Skin epidermis (tissue), 12 donors: ENCODE measurements around the gene PTPRT.
A peak's percentile ranks its signal among the peaks of the same experiment; 100 is the strongest.

Experiments
- H3K27ac ChIP-seq, 21 experiments: fragments of 200-600 bp; sonication (generic) in 11 of 21; one replicate each; pipeline ENCODE4 v1.5.0; 2020; ENCODE audit warnings: mild to moderate bottlenecking in 3 of 21, inconsistent platforms in 2 of 21, moderate library complexity in 2 of 21
- H3K4me3 ChIP-seq, 7 experiments: fragments of 200-600 bp; sonication (generic) in 2 of 7; one replicate each; pipeline ENCODE4 v1.5.0; 2020; ENCODE audit warnings: inconsistent platforms in 2 of 7, mild to moderate bottlenecking in 2 of 7, moderate library complexity in 1 of 7

PTPRT gene

DNA sequence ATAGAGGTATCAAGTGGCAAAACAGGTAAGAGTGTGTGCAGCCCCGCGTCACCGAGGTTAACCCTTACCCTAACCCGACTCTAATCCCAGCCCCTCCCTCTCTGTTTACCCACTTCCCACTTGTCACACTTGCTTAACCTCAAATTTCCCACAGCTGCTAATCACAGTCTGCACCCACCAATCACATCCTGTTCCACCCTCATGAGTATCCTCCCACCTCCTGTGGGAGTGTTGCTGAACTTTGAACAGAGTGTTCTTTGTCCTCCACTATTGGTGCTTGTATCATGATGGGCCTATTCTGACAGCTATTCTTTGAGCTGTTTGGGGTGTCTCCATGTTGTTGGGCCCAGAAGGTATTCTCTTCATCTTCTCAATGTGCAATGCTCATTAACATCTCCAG, 487.8 kb downstream of the PTPRT start:
- H3K4me3 ChIP-seq, result no peak overlapping the region
- no peak overlapping the region for H3K27ac ChIP-seq

DNA sequence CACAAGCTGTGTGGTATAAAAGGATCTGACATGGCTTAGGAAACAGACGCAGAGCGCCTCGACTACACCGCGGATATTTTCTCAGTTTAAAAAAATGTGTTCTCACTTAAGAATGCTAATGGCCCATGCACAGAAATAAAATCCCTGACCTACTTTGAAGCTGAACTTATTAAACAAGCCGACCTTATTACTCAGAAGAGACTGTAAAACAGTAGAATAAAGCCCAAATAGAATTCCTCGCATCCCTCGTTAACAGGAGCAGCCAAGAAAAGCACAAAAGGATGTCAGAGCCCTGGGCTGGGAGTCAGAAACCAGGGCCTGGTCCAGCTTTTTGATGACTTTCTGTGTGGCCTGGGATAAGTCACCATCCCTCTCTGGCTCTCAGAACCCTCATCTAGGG, 489.3 kb downstream of the PTPRT start:
- H3K27ac ChIP-seq, result no peak overlapping the region
- no peak overlapping the region for H3K4me3 ChIP-seq

DNA sequence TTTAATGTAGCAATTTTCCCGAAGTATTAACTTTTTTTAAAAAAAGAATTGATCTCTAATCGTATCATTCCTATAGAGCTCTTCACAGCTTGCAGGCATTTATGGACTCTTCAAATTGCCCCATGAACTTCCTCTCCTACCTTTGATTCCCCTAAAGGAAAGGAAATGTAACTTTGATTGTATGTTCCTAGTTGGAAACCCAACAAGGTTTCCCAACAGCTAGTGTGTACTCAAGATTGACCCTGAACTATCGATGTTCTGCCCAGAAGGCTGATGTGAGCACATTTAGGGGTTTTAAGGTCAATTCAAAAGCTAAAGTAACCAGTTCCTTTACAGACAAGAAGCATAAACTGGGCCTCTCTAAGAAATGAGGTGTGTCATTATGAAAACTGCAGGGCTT, 491.7 kb downstream of the PTPRT start:
- Histone ChIP-seq H3K27ac (no peak overlapping the region), H3K4me3 (no peak overlapping the region)

- H3K27ac ChIP-seq, result no peak overlapping the region
- no peak overlapping the region for H3K4me3 ChIP-seq
These were observed 498.8 kb downstream of the PTPRT start for GRCh38 chr20:42690842-42691437.

DNA sequence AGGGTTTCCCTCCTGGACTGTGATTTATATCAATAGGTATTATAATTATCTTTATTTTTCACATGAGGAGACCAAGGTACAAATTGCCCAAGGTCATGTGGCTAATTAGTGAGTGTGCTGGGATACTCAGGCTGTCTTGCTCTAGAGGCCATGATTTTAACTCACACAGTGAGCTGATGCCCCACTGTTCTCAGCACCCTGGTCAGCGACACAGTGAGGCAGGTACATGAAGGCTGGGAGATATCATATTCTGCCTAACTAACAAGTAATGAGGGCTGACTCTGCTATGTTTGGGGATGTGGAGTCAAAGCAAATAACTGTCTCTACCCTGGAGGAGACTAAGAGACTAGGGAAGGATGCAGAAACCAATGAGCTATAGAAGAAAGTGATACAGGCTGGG, 501.1 kb downstream of the PTPRT start:
- Histone ChIP-seq H3K27ac (no peak overlapping the region), H3K4me3 (no peak overlapping the region)

GRCh38 chr20:42686057-42686456, 503.6 kb downstream of the PTPRT start:
- Histone ChIP-seq H3K4me3 (no peak overlapping the region), H3K27ac (no peak overlapping the region)

DNA sequence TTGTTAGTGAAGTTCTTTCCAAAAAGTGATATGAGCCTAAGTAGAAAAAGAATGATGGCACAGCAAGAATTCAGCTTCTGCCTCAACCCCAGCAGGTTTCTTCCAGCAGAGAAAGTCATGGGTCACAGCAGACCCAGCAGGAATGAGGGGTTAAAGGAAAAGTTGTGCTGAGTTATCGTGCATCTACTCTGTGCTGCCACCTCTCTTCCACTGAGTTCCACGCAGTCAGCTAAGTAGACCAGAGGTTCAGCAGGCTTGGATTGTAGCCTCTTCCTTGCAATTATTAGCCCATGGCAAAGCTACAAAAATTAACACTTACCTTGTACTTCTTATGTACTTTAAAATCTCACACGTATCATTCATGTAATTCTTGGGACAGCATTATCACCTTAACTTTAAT, 510.8 kb downstream of the PTPRT start:
- H3K27ac ChIP-seq, result no peak overlapping the region
- H3K4me3 ChIP-seq, result no peak overlapping the region

- Histone ChIP-seq H3K4me3 (no peak overlapping the region), H3K27ac (no peak overlapping the region)
These were observed 533.6 kb downstream of the PTPRT start for GRCh38 chr20:42656130-42656529.

DNA sequence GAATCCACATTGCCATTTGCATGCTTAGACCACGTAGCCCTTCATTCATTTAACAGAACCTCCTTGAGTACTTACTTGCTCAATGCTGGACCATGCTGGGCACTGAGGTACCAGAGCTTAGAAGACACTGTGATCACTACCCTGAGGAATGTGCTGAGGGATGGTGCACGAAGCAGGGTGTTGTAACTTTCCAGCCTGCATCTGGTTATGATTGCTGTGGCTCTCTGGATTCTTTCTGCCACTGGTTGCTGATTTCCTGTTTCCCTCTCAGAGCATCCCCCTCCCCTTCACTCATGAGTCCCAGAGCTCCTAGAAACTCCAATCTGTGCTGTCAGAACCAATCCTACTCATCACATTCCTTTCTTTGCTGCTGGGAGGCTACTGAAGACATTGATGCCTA, 537.4 kb downstream of the PTPRT start:
- Histone ChIP-seq H3K4me3 (no peak overlapping the region), H3K27ac (no peak overlapping the region)

DNA sequence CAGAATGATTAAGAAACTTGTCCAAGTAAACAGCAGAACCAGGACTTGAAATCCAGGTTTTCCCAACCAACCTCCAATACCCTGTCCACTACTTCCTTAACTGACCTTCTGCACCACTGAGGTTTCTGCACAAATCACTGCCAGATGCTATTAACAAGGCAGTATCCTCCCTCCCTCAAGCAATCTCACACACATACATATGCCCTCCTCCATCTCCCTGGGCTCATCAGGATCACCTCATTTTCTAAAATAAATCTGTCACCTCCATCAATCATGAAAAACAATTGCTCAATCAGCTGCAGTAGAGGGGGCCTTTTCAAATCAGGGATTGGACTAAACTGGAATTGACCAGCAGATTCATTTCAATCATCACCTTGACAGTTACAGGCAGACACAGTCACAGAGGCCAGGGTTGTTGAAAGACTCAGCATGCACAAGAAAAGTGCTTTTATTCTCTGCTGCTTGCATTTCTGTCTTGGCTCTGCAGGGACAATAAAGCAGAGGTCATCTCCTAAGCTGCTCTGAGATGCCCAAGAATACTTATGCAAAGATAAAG, 539.4 kb downstream of the PTPRT start:
- no peak overlapping the region for H3K4me3 ChIP-seq
- no peak overlapping the region for H3K27ac ChIP-seq

DNA sequence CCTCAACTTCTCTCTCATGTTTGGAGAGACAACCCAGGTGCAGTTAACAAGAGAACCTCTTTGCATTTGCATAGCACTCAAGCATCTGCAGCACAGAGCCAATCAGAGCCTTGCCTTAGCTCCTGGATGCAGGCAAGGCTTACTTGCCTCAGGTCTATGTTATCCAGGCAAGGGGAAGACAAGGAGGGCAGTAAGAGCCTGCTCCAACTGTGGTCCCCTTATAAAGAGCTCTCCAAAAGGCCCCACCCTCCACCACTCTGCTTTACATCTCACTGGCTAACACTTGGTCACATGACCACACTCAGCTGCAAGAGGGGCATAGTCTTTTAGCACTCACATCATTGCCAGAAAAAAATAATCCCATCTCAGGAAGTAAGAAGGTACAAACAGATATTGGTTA, 540.0 kb downstream of the PTPRT start:
- Histone ChIP-seq H3K27ac (no peak overlapping the region), H3K4me3 (no peak overlapping the region)

DNA sequence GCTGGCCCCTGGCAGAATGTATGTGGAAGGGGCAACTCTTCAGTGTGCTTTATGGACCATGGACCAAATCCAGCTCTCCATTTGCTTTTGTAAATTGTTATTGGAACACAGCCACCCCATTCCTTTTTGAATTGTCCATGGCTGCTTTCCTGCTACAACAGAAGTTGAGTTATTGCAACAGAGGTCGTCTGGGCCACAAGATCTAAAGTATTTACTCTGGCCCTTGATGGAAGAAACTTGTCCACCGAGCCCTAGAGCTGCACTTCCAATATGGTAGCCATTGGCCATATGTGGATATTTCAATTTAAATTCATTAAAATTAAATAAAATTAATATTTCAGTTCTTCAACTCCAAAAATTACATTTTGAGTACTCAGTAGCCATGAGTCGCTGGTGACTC, 543.5 kb downstream of the PTPRT start:
- H3K27ac ChIP-seq, result no peak overlapping the region
- no peak overlapping the region for H3K4me3 ChIP-seq

GRCh38 chr20:42641886-42642285, 547.8 kb downstream of the PTPRT start:
- peak overlapping the region in 1 of 21 experiments; percentile 77 for H3K27ac ChIP-seq

GRCh38 chr20:42639140-42639539, 550.6 kb downstream of the PTPRT start:
- no peak overlapping the region for H3K27ac ChIP-seq
- H3K4me3 ChIP-seq, result no peak overlapping the region

More at GRCh38 chr20:42641886-42642285, 547.8 kb downstream of the PTPRT start:
- no peak overlapping the region for H3K4me3 ChIP-seq

- Histone ChIP-seq H3K4me3 (no peak overlapping the region), H3K27ac (no peak overlapping the region)
These were observed 553.9 kb downstream of the PTPRT start for GRCh38 chr20:42635699-42636411.

- no peak overlapping the region for H3K27ac ChIP-seq
- H3K4me3 ChIP-seq, result no peak overlapping the region
These were observed 555.5 kb downstream of the PTPRT start for GRCh38 chr20:42634156-42634555.

GRCh38 chr20:42628683-42629082, 561.0 kb downstream of the PTPRT start:
- Histone ChIP-seq H3K4me3 (no peak overlapping the region), H3K27ac (no peak overlapping the region)

DNA sequence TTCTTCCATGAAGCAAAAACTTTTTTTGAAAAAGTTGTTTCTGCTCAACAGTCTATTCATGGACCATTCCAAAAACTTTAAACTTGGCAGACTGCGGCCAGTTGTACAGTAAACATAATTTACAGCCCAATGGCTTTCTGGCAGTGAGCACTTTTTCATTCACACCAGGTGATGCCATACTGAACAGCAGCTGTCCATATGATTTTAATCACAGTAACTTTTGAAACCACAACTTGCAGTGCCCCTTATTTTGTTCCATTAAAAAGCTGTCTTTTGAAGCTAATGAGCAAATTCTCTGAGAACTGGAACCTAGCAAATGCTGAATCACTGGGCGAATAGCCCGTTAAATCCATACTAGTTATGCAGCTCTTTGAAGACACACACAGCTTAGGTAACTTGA, 576.6 kb downstream of the PTPRT start:
- no peak overlapping the region for H3K4me3 ChIP-seq

GRCh38 chr20:42611889-42612837, 577.5 kb downstream of the PTPRT start:
- H3K4me3 ChIP-seq, result no peak overlapping the region
- no peak overlapping the region for H3K27ac ChIP-seq

More for the DNA sequence above, 576.6 kb downstream of the PTPRT start:
- no peak overlapping the region for H3K27ac ChIP-seq

DNA sequence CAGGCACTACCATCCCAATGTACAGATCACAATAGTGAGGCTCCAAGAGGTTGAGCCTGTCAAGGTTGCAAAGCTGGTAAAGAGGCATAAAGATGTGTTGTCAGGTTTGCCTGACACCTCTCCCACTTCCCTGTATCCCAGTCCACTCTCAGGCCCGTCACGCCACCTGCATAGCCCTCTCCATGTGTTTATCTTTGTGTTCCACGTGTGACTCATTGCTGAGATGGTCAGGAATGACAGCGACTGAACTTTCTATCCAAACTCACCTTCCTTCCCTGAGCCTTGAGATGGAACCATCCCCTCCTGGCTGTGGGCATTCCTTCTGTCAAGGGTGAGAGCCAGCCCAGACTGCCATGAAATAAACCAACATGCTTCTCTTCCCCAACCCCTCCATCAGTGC, 578.3 kb downstream of the PTPRT start:
- no peak overlapping the region for H3K4me3 ChIP-seq
- H3K27ac ChIP-seq, result no peak overlapping the region
